GM18507 (cell line): ENCODE measurements around the gene MSMP.
A peak's percentile ranks its signal among the peaks of the same experiment; 100 is the strongest.

Source experiments
- DNase-seq: peaks from one replicate; pipeline ENCODE4 v3.0.0; 2011; ENCODE audit warnings: low read depth; ENCODE audit not compliant: insufficient read length; ENCODE audit errors: extremely low spot score
- FAIRE-seq: peaks from 2 replicates; lab custom pipeline; 2011; peaks lifted over from hg19 to GRCh38; lab: Jason Lieb, UNC

The MSMP gene

DNA sequence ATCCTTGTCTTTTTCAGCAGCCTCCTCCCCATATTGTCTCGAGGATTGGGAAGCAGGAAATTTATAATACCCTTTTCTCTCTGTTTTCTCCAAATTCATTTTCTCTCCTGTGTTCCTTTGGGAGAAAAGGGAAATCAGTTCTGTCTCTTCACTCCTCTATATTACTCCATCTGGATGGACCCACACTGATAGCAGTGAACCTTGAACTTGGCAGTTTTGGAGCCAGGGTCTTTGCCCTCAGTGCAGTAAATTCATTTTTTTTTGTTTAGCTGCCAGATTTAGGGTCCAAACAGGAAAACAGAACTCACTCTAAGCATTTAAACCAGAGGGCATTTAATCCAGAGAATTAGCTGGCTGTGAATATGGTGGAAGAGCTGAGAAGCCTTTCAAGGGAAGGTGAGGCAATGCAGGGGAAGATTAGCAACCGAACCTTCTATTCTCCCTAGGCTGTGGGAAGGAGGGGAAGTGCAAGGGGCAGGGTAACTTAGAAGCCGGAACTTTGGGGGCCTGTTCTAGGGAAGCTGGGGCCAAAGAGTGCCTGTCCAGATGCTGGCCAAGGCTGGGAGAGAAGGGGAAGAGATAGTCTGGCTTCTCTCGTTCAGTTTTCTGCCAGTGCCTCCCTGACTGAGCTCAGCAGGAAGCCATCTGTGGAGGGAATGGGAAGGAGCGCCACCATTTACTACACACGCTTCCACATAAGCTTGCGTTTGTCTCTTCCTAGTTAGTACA is 21.0 kb upstream of the MSMP start:
- FAIRE-seq, result no peak
- DNase-seq, result no peak

DNA sequence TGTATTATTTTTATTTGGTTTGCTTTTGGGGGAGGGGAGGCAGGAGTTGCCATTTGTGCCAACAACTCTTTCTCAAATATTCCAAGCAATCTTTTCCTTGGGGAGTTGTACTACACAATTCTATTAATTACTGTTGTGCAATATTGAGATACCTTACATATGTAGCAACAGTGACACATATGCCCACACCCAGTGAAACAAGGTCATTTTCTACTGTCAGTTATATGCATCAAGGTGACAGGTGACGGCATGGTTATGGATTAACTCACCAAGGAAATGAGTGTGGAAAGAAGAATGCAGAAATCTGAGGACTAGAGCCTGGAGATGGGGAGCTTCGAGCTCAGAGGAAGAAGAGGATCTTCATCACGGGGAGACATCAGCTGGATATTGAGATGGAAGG is 17.9 kb upstream of the MSMP start:
- no peak for DNase-seq
- no peak for FAIRE-seq

DNA sequence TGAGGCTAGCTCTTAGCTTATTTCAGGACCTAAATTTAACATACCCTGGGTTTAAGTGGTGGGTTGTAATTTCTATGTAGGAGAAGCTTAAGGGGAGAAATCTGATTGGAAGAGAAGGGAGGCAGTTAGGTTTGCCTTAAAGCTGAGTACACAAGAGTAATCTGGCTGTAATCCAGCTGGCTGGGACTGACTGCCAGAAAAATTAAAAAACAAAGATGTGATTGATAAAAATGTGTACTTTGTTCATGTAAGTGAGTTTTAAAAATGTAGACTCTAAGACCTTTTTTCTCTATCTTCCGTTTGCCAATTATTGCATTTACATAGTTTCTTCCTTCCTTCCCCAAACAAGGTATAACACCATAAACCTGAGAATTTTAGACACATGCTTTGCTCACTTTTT is 17.5 kb upstream of the MSMP start:
- DNase-seq (no peak), FAIRE-seq (no peak)

DNA sequence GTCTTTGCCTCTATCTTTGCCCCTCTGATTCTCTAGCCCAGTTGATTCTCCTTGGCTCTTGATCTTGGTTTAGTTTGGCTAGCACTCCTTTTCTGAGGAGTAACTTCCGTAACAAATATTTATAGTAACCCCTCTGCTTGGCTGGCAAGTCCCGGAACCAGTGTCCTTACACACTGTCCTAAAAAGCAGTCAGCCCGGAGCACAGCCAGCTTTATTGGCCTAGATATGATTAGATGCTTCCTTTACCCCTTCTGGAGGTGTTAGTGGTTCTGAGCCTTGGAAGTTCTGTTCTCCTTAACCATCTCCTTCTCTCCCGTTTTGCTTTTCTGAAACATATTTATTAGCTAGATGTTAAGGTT is 17.0 kb upstream of the MSMP start:
- no peak for FAIRE-seq
- no peak for DNase-seq

DNA sequence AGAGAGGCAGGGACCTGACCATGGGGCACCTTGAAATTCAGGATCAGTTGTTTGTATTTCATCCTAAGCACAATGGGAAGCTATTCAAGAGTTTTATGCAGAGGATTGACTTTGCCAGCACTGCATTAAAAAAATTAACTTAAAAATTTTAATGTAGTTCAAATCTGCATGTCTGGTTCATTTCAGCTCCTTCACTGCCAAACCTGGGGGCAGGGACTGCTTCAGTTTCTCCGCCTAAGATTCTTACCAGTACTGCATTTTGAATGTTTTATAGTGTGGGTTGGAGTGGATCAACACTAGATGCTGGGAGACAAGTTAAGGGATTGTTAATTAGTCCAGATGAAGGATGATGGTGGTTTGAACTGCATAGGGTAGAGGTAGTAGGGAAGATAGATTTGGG is 15.7 kb upstream of the MSMP start:
- FAIRE-seq, result no peak
- no peak for DNase-seq

DNA sequence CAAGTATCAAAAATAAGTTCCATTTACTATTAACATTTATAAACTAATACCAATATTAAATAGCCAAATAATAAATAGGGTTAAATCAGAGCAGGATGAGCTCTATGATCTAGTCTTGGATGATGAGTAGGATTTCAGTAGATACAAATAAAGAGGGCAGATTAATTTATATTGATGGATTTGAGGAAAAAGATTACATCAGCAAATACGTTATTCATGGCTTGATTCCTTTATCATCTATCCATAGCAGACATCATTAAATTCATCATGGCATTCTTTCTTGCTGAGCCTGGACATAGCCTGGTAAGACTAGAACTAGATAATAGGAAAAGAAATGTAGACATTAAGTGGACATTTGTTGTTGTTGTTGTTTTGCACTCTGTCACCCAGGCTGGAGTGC is 13.4 kb upstream of the MSMP start:
- no peak for FAIRE-seq

DNA sequence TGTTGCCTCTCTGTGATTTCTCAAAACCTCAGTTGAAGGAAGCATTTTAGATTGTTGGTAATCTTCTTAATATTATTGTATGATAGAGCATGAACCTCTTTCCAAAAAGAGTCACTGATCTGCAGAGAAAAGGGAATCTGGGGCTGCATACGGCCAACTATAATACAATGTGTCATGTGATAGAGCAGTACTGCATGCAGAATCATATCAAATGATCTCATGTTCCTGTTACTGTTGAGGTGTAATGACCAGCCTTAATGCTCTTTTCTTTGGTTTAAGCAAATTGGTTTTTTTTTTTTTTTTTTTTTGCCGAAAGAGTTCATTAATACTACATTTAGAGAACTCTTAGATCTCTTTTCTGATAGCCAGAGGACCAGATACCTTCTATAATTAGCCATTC is 12.9 kb upstream of the MSMP start:
- DNase-seq (no peak), FAIRE-seq (no peak)

More for the DNA sequence above, 13.4 kb upstream of the MSMP start:
- no peak for DNase-seq

DNA sequence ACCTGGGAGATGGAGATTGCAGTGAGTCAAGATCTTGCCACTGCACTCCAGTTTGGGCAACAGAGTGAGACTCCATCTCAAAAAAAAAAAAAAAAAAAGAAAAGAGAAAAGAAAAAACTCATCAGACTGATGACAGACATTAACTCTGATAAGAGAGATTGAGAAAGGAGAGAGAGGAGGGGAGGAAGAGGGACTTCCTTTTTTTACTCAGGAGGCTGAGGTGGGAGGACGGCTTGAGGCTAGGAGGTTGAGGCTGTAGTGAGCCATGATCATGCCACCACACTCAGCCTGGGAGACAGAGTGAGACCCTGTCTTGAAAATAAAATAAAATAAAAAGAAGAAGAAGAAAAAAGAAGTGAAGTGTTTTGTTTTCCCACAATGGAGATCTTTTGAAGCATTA is 9.7 kb upstream of the MSMP start:
- no peak for DNase-seq
- no peak for FAIRE-seq

DNA sequence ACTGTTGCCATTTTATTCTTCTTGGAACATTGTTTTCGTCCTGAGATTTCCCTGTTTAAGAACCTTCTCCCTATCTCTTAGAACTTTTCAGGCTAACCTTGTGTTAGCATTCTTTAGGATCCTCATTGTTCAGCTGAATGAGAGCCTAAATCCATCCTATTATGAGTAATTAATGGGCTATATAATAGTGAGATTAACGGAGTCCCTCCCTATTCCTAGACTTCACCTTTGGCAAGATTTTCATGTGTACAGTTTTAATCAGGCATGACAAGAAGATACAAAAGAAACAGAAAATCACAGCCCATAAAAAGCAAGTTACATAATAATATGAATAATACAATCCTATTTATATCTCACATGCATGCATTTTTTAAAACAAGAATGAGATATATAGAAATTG is 9.1 kb upstream of the MSMP start:
- no peak for FAIRE-seq
- no peak for DNase-seq

DNA sequence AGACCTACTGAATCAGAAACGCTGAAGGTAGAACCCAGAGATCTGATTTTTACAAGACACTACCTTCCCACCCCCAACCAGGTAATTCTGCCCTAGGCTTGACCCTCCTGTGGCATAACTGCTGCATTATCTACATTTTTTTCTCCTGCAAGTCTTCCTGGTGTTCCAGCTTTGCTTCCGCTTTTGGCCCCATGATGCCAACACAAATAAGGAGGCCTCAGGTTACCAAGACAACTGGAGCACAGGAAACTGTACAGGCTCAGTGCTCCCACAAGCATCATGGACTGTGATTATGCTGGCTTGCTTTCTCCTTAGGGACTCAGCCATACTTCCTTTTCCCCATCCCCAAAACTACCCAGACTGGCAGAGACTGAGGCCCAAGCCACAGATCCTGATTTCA is 6.6 kb upstream of the MSMP start:
- FAIRE-seq, result no peak
- DNase-seq, result no peak

DNA sequence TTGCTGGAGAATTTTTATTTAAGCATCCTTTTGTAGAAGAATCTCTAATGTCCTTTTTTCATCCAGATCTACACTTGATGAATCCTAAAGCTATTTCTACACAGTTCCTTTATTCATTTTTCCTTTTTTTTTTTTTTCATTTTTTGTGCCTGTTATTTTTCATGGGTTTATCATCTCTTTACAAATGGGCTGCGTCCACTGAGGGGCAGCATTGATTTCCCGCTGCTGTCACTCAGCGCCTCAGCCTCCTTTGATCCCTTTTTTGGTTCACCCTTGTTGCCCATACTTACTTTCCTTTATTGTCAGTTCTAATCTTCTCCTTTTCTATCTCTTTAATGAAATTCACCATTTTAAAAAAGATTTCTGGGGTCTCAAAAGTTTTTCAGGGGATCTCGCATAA is 5.7 kb upstream of the MSMP start:
- DNase-seq (no peak), FAIRE-seq (no peak)

DNA sequence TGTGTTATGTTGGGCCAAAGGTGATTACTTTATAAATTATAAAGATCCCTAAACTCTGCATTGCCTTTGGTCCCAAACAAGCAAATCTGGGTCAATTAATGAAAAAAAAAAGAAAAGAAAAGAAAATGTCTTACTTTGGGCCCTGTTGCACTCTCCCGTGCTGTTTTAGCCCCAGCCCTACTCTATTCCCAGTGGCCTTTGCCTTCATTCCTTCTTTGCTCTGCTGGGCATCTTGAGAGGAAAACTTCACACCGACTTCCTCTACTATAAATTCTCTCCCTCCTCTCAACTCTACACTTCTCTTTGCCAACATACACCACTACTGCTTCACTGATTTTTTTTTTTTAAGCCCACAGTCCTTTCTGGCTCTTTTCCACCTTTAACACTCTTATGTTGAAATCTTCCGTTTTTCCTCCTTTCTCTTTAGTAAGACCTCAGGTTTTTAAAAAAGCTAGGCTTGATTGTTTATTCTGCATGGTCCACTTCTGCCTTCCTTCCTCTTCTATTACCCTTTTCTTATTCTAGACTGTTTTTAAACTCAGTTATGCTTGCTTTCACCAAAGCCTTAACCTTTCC is 4.5 kb upstream of the MSMP start:
- no peak for FAIRE-seq

DNA sequence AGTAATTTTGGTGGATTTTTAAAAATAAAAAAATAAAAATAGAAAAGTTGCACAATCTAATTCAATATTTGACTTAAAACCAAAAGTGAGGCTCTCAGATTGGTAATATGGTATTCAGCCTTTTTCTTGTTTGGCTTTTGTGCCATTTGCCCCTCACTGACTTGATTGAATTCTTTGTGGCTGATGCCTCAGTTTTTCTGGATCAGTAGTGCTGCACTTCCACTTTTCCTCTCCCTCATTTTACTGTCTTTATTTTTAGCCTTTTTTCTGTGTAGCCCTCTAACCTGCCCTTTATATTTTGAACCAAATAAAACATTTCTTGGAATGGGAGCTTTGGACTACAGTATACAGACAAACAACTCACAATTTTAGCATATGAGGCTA is 3.8 kb upstream of the MSMP start:
- no peak for FAIRE-seq

More for the DNA sequence above, 4.5 kb upstream of the MSMP start:
- no peak for DNase-seq

DNA sequence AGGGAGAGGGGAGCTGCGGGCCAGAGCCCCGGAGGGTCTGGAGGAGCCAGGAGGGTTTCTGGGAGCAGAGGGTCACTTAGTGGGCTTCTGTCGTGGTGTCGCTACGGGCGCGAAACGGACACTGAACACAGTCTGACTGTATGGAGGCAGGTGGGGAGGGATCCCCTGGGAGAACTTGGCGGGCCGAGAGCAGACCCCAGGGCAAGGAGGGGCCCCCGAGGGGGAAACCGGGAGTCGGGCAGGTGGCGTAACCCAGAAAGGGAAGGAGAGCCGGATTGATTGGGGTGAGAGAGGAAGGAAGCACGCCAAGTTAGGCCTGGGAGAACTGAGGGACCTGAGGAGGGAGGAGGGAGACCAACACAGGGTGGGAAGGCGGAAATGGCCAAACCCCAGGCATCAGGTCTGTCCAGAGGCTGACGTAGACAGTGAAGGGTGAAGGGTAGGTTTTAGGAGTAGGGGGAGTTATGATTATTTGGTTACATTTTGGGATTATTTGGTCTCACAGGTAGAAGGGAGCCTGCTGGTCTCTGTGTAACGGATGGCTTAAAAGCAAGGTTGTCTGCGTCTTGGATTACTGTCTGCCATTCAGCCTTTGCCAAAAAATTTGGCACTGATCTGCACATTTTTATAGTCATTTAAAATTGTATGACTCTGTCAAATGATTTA is 3.3 kb upstream of the MSMP start:
- DNase-seq, result no peak
- peak; percentile 85 for FAIRE-seq

More for the DNA sequence above, 3.8 kb upstream of the MSMP start:
- DNase-seq, result no peak

DNA sequence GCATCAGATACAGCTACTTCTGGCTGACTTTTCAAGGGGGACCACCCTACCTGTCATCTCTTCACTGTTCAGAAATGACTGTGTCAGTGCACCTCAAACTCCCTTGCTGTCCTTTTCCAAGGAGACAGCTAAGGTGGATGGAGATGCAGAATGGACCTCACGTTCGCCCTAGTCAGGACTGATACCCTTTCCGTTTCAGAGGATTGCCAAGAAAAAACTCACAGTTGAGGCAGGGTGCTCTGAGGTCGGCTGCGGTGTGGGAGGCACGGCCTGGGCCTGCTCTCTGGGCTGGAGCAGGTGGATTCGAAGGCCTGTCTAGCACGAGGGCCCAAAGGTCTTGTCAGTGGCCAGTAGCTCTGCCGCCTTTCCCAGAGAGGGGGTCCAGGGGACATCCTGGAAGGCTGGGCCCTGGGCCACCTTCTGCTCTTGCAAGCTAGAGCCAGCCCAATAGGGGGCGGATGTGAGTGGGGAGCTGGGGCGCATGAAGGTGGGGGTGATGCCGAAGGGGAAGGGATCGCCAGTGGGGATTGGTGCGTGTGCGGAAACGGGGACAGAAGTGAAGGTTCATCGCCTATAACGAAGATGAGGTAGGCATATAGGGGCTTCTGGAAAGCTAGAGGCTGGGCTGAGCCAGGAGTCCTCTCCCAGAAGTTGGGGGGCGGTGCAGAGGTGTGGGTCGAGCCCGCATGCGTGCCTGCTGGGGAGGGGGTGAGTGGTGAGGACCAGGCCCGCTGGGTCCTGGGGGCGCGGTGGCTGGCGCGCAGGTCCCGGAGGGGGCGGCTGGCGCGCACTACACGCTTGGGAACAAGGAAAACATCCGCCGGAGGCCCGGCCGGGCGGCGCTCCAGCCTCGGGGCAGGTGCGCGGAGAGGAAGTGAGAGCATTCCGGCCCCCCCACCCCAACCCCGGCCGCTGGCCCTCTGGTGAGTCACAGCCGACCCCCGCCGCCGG is 2.5 kb upstream of the MSMP start:
- DNase-seq (no peak), FAIRE-seq (peak; percentile 78)

DNA sequence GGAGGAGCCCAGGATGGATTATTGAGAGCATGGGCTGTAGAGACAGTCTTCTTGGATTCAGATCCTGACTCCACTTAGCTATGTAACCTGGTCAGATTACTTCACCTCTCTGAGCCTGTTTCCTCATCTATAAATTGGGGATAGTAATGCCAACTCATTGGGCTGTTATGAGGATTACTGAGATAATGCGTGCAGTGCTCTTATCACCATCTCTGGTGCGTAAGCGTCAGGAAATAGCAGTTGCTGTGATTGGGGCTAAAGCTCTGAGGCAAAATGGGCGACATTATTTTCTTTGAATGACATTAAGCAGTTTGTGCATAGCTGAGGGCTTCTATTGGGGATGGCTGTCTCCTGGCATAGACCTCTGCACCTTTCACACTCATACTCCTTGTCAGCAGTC is 995 bp upstream of the MSMP start:
- DNase-seq, result no peak
- no peak for FAIRE-seq

DNA sequence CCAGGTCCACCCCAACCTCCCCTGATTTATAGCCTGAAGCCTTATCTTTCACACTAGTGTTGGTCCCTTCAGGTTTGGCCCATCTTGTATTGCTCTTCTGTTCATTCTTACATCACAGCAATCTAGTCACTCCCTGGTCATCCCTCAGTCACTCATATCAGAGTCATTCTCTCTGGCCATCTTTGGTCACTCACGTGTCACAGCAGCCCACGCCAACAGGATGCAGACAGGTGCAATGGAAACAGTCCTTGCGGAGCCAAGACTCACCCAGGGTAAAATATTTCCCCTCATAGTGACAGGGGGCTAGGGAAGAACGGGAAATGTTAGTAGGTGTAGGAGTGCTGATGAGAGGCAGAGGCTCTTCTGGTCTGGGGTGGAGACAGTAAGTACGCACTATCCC is 610 bp downstream of the MSMP start:
- DNase-seq, result no peak
- no peak for FAIRE-seq

DNA sequence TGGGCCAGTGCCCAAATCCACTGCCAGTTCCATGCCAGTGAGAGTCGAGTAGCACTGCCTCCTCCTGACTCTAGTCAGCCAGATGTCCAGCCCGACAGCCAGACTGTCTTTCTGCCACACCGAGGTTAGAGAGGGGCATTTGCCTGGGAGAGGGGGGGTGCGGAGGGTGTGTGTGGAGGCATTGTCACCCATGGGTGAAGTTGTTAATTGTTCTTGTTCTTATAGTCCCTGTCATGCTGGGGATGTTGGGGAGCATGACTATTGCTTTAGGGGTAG is 3.9 kb downstream of the MSMP start:
- DNase-seq, result no peak
- no peak for FAIRE-seq

DNA sequence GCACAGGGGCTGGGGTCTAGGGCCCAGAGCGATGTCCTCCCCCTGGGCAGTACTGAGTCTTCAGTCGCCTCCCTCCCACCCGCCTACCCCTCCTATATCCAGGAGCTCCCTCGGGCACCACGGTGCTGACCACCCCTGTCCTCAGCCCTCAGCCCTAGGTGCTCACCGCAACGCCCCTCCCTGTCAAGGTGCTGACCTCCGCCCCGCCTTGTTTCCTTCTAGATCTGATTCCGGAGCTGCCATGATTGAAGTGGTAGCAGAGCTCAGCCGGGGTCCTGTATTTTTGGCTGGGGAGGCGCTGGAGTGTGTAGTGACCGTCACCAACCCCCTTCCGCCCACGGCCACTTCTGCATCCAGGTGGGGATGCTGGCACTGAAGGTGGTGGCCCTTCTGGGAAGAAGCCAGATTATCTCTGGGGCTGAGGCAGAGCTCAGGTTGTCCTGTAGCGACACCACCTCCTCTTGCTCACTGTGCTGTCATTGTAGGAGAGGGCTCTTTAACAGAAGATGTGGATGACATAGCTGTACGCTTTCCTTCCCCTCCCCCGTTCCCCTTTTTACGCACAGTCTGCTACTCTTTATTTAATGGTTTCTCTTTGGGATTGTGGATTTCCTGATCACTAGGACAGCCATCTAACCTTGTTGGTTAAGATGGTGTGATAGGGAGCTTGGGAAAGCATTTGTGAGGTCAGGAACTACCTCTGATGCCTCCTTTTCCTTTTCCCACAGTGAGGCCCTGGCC is 4.4 kb downstream of the MSMP start:
- FAIRE-seq (peak; percentile 70), DNase-seq (no peak)
